Heart left ventricle (tissue), 16 donors: Measurements from ENCODE around the gene TGFBR3L. TPM values are rescaled to one million over a fixed set of nuclear protein-coding genes. Genes with fewer than 3 reads are reported as not detected.
A peak's percentile ranks its signal among the peaks of the same experiment; 100 is the strongest.

Source experiments
- ATAC-seq, 4 donors: fragments of 200-7000 bp; cut with Tn5 transposase; one replicate each; pipeline ENCODE4 v1.9.1; 2020 to 2022; ENCODE audit warnings: moderate library complexity in 4 of 4, mild to moderate bottlenecking in 3 of 4, moderate number of reproducible peaks in 1 of 4
- DNase-seq, 5 donors: peaks; one replicate each; pipeline ENCODE4 v3.0.0-alpha.2; 2020
- H3K27ac ChIP-seq, 12 donors: fragments of 200-600 bp; sonication (generic) in 4 of 12; one replicate each; pipeline versions ENCODE4 v1.5.0 to v1.8.0; 2016 to 2022; ENCODE audit warnings: mild to moderate bottlenecking in 2 of 12
- H3K27me3 ChIP-seq, 9 donors: fragments of 200-600 bp; sonication (generic) in 2 of 9; one replicate each; pipeline versions ENCODE4 v1.5.1 to v1.8.0; 2016 to 2022; ENCODE audit warnings: mild to moderate bottlenecking in 3 of 9
- H3K36me3 ChIP-seq, 9 donors: fragments of 200-600 bp; sonication (generic) in 2 of 9; one replicate each; pipeline versions ENCODE4 v1.5.0 to v1.8.0; 2018 to 2022; ENCODE audit warnings: mild to moderate bottlenecking in 2 of 9
- H3K4me1 ChIP-seq, 12 donors: fragments of 200-600 bp; sonication (generic) in 4 of 12; one replicate each; pipeline versions ENCODE4 v1.5.0 to v1.8.0; 2016 to 2022; ENCODE audit warnings: mild to moderate bottlenecking in 3 of 12
- H3K4me3 ChIP-seq, 12 donors: fragments of 200-600 bp; sonication (generic) in 4 of 12; one replicate each; pipeline versions ENCODE4 v1.5.0 to v1.8.0; 2017 to 2022; ENCODE audit warnings: mild to moderate bottlenecking in 9 of 12, moderate library complexity in 4 of 12
- H3K9me3 ChIP-seq, 12 donors: fragments of 200-600 bp; sonication (generic) in 4 of 12; one replicate each; pipeline versions ENCODE4 v1.5.0 to v1.8.0; 2016 to 2022; ENCODE audit warnings: mild to moderate bottlenecking in 1 of 12
- CTCF ChIP-seq, 12 donors: fragments of 200-600 bp; sonication (generic) in 4 of 12; IDR thresholded peaks; one replicate each; pipeline versions ENCODE4 v1.5.0 to v1.8.0; 2018 to 2022; ENCODE audit warnings: antibody characterized with exemption in 12 of 12, mild to moderate bottlenecking in 5 of 12
- POLR2A ChIP-seq, 2 donors: fragments of 450-650 bp; IDR thresholded peaks; one replicate each; pipeline ENCODE4 v1.6.1; 2017; ENCODE audit warnings: antibody characterized with exemption in 2 of 2, mild to moderate bottlenecking in 2 of 2, moderate library complexity in 2 of 2
- WGBS, 4 donors: extraction: QIAGEN DNeasy Blood & Tissue Kit in 2 of 4; methylation state at CpG; one replicate each; pipeline versions ENCODE4 v1.1.5 to v1.1.7; 2013 to 2018; 5-methylcytosine and 5-hydroxymethylcytosine counted together
- intact Hi-C, 10 donors: fragments of 100-400 bp; cut with DNase I; formaldehyde crosslinking; loops; one replicate each; pipeline versions ENCODE4 v1.11.1 to v1.14.2; 2022
- polyA plus RNA-seq, 2 donors: library from polyadenylated mRNA; stranded (reverse); fragments of 200-250 nt; gene quantifications; one replicate each; pipeline ENCODE4 v1.2.3, GENCODE V29; 2013
- total RNA-seq, 9 donors: library from RNA; depleted of rRNA in 2 of 9; stranded (reverse); fragments of >200 nt in 2 of 9; fragmentation: NEBNext Ultra II Directional in 3 of 9; extraction: Animal tissue kit (Norgen Biotek cat#: 25700) in 3 of 9; gene quantifications; one replicate each; pipeline versions ENCODE4 v1.1.0 to v1.2.4, GENCODE V29; 2016 to 2023
- donor health status: ischemic (EF 13 %, LVEDD 7.1; RV severe dilation, severe dysfunction).
- donor health status: healthy with polysubstance abuse.
- donor health status: DM: no; HTN: yes; CAD: no.
- donor health status: DM: no; HTN: no; CAD: no.
- donor health status: ischemic (EF 25% LVEDD 6.9; RV normal size, moderate dysfunction).
- donor health status: ischemic (EF 25% LVEDD 5.7; RV mildly dilated, moderate dysfunction).
- donor health status: healthy.
- donor health status: DM: yes; HTN: yes; CAD: no.
- donor health status: ischemic (EF 35%, LVEDD 5.7; RV mildly dilated, moderate dysfunction).
- donor health status: nonischemic (EF 11% LVEDD 7.7; RV severe dilation, severe dysfunction).
- donor health status: DM: yes; HTN: yes; CAD: no.
- donor health status: PGD.
- donor health status: ischemic (EF 29% LVEDD 5.4; RV normal size, mild dysfunction).
- donor health status: nonischemic (EF 23%, LVEDD 6.1; RV moderate dilation, normal function).

TGFBR3L gene
- total and polyA plus RNA-seq, 11 donors, result 0.76 to 41.2 (median 6.8) TPM

GRCh38 chr19:7912144-7912696, 2.4 kb upstream of the TGFBR3L start:
- no peaks in the 10 kb centered on the region for H3K9me3 ChIP-seq
- no peak overlapping the region for H3K4me3 ChIP-seq
- intact Hi-C loops, result no loop called here
- H3K36me3 ChIP-seq, result peaks cover 12 to 44% (median 32%) of the 10 kb centered on the region in 9 donors
- TF ChIP-seq POLR2A (IDR thresholded peaks at IDR 0.05), result no peak
- no peak for TF ChIP-seq CTCF (IDR thresholded peaks at IDR 0.05)
- H3K27me3 ChIP-seq, result peaks cover 9 to 28% (median 21%) of the 10 kb centered on the region in 9 donors
- H3K27ac ChIP-seq, result no peak overlapping the region
- peaks cover 0 to 47% (median 18%) of the 10 kb centered on the region in 12 donors for H3K4me1 ChIP-seq
- WGBS, 4 donors, result 90 to 91% (median 91%) methylated on average over 18 to 31 of the region's 31 CpGs
- no peak for ATAC-seq
- no peak for DNase-seq

- no peak for DNase-seq
- Histone ChIP-seq H3K27me3 (peaks cover 16 to 35% (median 28%) of the 10 kb centered on the region in 9 donors), H3K27ac (no peak overlapping the region), H3K9me3 (no peaks in the 10 kb centered on the region), H3K4me3 (no peak overlapping the region), H3K36me3 (peaks cover 12 to 44% (median 32%) of the 10 kb centered on the region in 9 donors), H3K4me1 (peaks cover 0 to 47% (median 20%) of the 10 kb centered on the region in 12 donors)
- intact Hi-C loops, result no loop called here
- 91 to 95% (median 93%) methylated on average over 36 to 39 of the region's 39 CpGs for WGBS, 4 donors
- no peak for TF ChIP-seq CTCF (IDR thresholded peaks at IDR 0.05)
- no peak for TF ChIP-seq POLR2A (IDR thresholded peaks at IDR 0.05)
- ATAC-seq, result no peak
Observed at GRCh38 chr19:7912697-7913564, 1.7 kb upstream of the TGFBR3L start.

GRCh38 chr19:7913652-7914051, 978 bp upstream of the TGFBR3L start:
- peaks cover 16 to 43% (median 33%) of the 10 kb centered on the region in 9 donors for H3K27me3 ChIP-seq
- DNase-seq, result no peak
- ATAC-seq, result no peak
- H3K4me3 ChIP-seq, result no peak overlapping the region
- no peak overlapping the region for H3K27ac ChIP-seq
- no peak for TF ChIP-seq CTCF (IDR thresholded peaks at IDR 0.05)
- H3K9me3 ChIP-seq, result no peaks in the 10 kb centered on the region
- peaks cover 12 to 44% (median 32%) of the 10 kb centered on the region in 9 donors for H3K36me3 ChIP-seq
- H3K4me1 ChIP-seq, result peaks cover 0 to 46% (median 20%) of the 10 kb centered on the region in 12 donors
- intact Hi-C loops, result no loop called here
- 85 to 90% (median 85%) methylated on average over 10 of the region's 10 CpGs for WGBS, 4 donors

GRCh38 chr19:7914099-7914498, 531 bp upstream of the TGFBR3L start:
- peaks cover 16 to 47% (median 33%) of the 10 kb centered on the region in 9 donors for H3K27me3 ChIP-seq
- H3K4me1 ChIP-seq, result peaks cover 0 to 46% (median 20%) of the 10 kb centered on the region in 12 donors
- H3K36me3 ChIP-seq, result peaks cover 12 to 42% (median 32%) of the 10 kb centered on the region in 9 donors
- no peak overlapping the region for H3K4me3 ChIP-seq
- TF ChIP-seq POLR2A (IDR thresholded peaks at IDR 0.05) (no peak), CTCF (IDR thresholded peaks at IDR 0.05) (no peak)
- no peak for ATAC-seq
- H3K27ac ChIP-seq, result no peak overlapping the region
- intact Hi-C loops, result no loop called here
- 60 to 75% (median 65%) methylated on average over 12 of the region's 12 CpGs for WGBS, 4 donors
- no peaks in the 10 kb centered on the region for H3K9me3 ChIP-seq
- peak in 1 of 5 donors; percentile 24 for DNase-seq
